ENCODE data around the gene CTSZ.

Gene CTSZ

DNA sequence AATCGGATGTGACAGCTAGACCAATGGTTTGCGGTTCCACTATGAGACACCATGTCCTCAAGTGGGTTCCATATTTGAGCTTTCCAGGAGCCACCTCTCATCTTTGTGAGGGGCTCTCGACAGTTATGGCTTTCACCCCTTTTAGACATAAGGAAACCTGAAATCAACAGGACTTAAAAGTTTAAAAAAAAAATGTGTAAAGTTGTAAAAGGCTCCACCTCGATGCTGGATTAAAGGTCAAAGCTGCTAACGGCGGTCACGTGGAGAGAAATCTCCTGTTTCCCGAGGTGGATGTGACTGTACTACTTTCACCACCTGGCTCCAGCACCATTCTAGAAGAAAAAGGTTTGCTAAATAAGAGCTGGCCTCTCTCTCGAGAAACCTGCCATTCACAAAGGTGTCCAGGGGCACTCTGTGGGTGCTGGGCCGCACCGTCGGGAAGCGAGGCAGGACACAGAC is 24.5 kb upstream of the CTSZ start:
- no peak for DNase-seq (ENCODE audit: low read depth)

DNA sequence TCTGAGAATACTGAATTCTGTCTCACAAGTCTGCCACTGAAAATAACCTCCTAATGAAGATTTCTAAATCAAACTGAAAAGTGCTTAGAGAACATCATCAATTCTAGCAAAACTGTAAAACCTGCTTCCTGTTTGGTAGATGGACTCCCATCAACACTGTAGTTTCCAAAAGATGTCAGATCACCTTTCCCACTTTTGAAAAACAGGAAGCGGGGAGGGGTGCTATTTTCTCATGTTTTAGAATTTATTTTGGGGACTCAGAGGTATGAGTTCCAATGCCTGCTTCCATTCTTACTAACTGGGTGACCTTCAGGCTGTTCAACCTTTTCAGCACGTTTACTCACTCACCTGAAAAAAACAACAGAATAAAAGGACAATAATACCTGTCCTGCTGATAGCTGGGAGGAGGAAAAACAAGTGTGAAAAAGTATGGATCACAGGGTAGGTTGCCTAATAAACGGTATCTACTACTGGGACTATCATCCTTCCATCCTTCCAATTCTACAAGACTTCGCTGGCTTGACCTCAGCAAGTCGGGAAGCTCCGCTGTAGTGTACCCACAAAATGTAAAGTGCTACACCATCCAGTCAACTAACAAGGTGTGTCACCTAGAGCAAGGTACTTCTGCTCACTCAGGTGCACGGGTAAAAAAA is 24.0 kb upstream of the CTSZ start:
- no peak for DNase-seq (ENCODE audit: low read depth)

DNA sequence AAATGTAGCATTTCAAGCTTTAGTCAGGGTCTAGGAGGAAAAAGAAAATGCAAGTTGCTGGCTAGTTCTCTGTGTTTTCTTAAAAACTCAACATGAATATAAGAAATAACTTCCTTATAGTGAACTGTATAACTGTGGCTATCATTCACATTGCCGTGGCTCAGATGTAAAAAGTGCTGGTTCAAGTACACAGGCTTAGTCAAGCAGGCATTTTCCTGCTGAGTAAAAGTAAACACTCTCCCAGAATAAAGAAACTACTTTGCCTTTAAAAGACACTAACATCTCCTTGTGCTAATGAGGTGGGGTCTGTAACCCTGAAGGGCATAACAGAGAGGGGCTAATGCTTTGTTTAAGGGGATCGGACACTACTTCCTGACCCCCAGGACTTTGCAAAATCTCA is 21.8 kb upstream of the CTSZ start:
- no peak for DNase-seq (ENCODE audit: low read depth)

DNA sequence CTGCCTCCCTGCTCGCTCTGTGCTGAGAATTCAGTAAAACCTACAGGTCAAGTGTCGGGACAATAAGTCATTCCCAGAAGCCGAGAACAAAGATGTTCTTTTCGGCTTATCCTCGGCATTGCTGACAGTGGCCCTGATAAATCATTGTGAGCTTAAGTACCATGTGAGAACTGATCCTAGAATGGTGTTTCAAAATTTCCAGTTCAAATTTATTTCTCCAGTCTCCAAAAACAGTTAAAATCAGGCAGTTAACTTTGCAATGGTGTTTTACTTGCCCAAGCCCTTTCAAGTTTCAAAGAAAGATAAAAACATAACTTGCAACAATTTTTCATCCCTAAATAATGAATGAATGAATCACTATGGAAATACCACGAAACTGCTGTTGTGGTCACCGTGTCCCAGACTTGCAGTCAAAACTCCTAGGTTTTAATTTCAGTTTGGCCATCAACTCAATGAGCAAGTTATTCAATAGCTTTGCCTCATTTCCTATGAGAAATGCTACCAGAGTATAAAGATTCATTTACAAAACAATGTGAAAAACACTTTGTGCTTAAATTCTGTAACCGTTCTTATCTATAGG is 20.8 kb upstream of the CTSZ start:
- DNase-seq (ENCODE audit: low read depth), result no peak

DNA sequence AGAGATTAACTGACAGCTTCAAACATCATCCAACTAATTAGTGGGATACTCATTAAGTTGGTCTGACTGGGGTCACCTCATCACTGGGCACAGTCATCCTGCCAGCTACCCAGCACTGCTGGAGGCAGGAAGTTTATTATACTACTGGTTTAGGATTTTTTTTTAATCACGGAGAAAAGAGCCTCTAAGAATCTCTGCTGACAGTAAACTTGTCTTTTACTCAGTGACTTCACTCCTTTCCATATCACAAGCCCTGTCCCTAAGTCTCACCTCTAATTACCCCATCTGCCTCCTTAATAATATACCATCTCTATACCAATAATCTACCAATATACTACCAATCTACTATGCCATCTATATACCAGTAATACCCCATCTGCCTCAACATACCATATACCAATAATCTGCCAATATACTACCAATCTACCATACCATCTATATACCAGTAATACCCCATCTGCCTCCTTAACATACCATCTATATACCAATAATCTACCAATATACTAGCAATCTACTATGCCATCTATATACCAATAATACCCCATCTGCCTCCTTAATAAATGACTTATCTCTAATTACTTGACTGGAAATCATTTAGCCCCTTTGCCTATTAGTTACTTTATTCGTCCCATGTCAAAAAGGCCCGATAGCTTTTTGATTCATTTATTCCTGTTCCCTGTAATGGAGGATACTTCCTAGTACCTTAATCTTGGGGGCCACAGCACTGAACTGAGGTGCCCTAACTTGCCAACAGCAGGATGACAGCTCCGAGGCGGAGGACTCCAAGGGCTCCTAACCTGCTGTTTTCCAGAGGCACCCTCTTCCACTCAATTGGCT is 20.1 kb upstream of the CTSZ start:
- DNase-seq (ENCODE audit: low read depth), result no peak

DNA sequence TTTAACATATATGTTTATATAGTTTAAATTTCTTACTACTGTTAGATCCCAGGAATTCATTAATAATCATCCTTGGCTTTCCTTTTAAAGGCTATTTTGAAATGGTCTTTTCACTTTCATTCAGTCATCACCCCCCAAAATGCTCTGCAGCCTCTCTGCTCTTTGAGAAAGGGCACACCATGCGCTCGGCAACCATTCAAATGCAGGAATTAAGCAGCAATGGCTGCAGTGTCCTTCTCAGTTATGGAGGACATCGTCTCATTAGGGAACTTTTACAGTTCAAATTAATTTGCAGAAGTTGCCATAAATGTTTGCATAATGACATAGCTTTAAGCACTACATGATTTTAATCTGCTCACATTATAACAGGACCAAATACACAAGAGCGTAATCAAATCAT is 18.5 kb upstream of the CTSZ start:
- no peak for DNase-seq (ENCODE audit: low read depth)

DNA sequence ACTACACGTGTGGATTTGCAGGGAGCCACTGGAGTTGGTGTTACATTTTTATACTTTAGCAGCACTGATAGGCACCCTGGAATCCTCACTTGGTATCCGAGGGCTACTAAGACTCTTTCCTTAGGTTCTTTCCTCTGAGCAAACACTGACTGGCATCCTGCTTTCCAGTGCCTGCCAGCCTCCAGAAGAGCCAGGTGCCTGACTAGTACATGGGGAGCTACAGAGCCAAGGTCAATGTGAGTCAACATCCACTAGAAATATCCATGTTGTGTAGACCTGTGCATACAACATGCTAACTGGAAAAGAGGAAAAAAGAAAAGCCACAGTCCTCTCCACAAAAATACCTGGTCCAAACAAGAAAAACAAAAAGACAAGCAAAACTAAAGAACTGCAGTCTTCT is 18.0 kb upstream of the CTSZ start:
- DNase-seq (ENCODE audit: low read depth), result no peak

DNA sequence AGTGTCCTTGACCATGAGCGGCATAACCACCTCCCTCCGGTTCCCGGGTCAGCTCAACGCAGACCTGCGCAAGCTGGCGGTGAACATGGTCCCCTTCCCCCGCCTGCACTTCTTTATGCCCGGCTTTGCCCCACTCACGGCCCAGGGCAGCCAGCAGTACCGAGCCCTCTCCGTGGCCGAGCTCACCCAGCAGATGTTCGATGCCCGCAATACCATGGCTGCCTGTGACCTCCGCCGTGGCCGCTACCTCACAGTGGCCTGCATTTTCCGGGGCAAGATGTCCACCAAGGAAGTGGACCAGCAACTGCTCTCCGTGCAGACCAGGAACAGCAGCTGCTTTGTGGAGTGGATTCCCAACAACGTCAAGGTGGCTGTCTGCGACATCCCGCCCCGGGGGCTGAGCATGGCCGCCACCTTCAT is 17.1 kb upstream of the CTSZ start:
- DNase-seq (ENCODE audit: low read depth), result no peak

DNA sequence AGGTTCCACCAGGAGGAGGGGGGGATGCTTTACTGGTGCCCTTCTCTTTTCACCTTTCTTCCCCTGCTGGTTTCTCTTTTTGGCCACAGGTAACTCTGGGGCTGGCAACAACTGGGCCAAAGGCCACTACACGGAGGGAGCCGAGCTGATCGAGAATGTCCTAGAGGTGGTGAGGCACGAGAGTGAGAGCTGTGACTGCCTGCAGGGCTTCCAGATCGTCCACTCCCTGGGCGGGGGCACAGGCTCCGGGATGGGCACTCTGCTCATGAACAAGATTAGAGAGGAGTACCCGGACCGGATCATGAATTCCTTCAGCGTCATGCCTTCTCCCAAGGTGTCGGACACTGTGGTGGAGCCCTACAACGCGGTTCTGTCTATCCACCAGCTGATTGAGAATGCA is 16.6 kb upstream of the CTSZ start:
- DNase-seq (ENCODE audit: low read depth), result no peak

DNA sequence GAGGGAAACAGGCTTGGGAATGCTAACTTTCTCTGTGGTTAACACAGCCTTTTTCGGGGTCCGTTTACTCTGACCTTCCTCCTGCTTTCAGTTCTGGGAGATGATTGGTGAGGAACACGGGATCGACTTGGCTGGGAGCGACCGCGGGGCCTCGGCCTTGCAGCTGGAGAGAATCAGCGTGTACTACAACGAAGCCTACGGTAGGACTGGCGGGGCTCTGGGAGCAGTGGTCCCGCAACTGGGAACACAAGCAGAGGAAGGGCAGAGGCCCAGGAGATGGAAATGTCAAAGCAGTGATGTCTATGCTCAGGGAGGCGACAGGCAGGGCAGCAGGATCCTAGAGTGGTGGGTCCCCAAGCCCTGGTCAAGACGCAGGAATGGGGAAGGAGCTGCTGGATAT is 15.7 kb upstream of the CTSZ start:
- DNase-seq (ENCODE audit: low read depth), result no peak

DNA sequence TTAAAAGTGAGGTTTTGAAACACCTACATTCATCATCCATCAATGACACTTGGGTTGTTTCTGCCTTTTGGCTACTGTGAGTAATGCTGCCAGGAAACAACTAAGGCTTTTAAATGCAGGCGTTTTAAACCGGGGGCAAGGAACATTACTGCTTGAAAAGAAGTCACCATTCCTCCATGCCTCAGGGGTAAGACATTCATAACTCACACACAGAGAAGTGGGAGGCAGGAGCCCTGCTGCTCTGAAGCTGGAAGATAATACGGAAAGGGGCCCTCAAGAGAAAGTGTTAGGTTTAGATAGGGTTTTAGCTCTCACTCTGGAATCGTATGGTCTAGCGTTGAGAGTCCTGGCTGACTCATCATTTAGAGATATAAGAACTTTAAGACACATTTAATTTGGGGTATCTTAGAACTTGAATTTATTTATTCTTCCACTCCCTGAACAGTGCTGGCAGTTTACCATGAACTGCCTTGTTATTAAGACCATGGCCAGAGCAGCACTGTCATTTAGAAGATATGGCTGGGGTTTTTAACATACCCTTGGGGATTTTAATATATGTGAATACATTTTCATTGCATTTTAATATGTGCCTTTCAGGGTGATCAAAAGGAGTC is 14.0 kb upstream of the CTSZ start:
- no peak for DNase-seq (ENCODE audit: low read depth)

DNA sequence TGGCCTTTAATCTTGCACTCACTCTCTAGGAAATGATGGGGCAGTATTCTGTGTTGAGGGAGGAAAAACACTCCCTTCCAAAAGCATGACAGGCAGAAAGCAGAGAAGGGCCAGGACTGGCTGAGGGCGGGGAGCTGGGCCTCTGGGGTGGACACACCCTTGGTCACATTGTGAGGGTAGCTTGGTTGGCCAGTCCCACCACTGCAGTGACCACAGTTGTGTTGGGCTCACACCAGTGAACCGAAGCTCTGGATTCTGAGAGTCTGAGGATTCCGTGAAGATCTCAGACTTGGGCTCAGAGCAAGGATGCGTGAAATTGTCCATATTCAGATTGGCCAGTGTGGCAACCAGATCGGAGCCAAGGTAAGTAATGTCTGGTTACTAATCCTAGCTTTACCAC is 12.2 kb upstream of the CTSZ start, which contains the start of gene TUBB1:
Gene TUBB1 (plus strand): TSS at position 213 of the 400 bp plus-strand sequence. CDS start 94 bp downstream, at position 307.
- DNase-seq (ENCODE audit: low read depth), result no peak

DNA sequence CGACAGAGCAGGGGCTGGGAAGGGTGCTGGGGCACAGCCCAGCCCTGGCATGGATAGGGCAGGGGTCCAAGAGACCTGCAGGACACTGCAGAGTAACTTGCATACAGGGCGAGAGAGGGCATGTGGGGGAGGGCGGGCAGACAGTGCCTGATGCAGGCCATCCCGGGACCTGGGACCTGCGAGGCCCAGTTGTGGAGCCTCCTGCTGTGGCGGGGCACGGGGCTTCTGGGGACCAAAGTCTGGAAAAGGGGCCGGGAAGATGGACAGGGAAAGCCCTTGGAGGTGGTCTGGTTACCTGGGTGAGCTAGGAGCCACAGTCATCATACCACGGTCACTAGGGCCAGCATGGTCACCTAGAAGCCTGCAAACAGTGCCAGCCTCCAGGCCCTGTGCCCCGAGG is 11.8 kb upstream of the CTSZ start:
- no peak for DNase-seq (ENCODE audit: low read depth)

DNA sequence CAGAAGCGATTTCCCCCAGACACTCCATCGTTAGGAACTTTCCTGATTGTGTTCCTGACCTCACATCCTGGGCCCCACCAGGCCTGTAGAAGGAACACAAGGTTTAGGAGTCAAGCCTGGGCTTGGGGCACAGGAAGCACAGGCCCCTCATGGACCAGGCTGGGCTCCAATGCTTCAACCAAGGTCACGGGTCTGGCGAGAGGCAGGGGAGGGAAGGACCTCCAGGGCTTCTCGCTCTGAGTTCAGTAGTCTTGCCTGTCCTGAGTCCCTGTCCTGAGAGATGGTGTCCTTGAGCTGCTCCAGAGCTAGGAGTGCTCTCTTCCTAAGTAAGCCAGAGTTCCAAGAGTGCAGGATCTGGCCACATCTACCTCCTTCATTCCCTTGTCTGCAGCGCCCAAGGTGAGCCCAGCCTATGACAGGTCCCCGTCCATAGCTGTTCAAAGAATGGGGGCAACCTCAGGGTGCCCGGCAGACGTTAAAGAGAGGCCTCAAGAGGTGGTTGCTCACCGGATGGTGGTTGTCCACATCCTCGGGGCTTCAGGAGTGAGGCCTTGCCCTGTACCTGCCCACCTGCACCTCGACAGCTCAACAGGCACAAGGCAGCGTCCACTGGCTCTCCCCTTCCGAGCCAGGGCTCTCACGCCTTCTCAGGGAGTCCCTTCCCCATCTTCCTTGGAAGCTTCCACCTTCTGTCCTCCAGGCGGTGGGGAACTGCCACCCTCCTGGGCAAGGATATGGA is 10.6 kb upstream of the CTSZ start:
- no peak for DNase-seq (ENCODE audit: low read depth)

DNA sequence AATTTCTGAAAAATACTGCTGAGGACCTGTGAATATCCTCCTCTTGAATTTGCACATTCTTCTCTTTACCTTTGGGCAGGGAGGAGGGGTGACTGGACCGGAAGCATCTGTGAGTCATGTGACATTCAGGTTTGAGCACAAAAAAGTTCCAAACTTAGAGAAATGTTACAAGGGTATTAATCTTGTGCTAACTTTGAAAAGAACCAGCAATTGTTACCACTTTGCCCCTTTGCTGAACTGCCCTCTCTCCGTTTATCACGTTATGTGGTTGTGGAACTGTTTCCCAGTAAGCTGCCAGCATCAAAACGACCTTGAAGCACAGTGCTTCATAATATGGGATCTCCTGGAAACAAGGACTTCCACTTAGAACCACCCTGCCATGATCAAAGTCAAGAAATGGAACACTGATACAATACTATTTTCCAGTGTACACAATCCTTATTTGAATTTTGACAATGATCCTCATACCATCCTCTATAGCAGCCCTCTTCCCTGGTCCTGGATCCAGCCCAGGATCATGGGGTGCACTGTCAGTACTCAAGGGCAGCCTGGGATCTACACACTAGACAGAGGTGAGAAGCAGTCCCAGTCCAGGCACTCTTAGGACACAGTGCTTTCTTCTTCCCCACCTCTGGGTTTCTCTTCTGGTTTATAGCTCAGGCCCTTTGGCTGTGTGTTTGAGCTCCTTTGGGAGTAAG is 9.9 kb upstream of the CTSZ start:
- no peak for DNase-seq (ENCODE audit: low read depth)

DNA sequence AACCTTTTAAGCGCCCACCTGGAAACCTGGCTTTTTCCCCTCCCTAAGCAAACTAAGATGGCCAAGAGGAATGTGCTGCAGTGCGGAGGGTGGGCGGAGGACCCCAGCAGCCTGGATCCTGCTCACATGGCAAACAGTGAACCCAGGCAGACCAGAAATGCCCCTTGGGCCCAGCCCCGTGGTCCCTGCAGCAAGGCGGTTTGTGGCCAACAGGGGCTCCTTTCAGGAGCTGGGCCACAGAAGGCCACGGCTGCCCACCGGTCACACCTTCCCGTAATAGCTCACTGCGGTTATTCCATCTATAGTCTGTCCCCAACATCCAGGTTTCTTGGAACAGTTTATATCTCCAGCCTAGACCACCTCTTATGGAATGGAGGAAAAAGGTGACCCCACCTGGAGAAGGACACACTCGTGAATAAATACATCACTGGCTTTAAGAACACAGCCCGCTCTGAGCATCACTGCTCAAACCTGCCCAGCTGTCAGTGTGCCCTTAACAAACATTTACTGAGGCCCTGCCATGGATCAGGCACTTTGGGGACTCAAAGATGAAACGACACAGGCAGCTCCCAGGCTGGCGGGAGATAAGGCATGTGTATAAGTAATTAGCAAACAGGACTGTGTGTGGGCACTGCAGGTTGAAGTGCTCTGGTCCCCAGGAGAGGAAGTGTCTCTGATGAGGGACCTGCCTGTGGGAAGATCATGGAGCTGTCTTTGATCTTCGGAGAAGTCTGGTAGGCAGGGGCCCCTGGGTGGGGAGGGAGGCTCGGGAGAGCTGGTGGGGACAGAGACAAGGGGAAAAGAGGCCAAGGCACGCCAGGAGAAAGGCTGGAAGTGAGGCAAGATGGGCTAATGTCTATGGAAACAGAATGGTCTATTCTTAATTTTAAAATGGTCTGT is 9.0 kb upstream of the CTSZ start:
- DNase-seq (ENCODE audit: low read depth), result no peak

DNA sequence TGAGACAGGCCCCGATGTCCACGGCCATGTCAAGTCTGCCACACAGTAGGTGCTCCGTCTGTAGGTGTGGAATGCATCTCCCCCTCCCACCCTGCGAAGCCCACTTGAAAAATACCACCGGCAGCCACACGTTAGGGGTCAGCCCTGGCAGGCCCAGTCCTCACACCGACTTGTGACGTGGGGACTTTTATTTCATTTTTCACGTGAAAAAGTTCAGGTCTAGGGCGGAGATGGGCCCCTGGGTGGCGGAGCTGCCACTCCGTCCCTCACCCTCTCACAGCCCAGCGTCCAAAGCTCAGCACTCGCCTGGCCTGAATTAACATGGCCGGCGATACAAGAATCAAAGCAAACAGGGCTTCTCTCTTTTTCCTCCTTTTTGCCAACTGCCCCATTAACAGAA is 8.4 kb upstream of the CTSZ start:
- DNase-seq (ENCODE audit: low read depth), result no peak

DNA sequence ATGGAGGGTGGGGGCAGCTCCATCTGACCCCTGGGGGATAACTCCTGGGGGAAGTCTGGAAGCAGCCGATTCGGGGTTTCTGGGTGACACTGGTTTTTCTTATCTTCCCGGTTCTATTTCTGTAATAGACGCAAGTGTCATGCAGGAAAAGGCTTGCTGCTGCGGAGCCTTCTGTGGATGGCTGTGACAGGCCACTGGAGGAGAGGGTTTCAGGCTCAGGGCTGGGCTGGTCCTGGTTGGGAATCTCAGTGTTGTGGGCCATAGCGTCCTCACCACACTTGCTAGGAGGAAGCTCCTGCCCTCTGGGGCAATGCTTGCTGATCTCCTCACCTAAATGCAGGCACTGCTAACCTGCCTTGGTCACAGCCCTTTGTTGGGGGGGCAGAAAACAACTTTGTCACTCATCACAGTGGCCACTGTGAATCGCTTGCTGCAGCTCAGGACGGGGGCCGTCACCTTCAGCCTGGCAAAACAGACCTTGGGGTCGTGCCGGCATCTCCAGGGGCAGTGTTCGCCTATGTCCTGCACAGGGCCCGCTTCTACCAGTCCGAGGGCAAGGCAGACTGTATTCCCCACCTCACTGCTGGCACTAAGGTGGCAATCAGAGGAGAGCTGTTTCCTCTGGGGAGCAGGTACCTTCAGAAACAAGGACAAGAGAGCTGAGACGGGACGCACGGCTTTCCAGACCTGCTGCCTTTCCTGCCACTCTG is 7.8 kb upstream of the CTSZ start:
- DNase-seq (ENCODE audit: low read depth), result no peak

DNA sequence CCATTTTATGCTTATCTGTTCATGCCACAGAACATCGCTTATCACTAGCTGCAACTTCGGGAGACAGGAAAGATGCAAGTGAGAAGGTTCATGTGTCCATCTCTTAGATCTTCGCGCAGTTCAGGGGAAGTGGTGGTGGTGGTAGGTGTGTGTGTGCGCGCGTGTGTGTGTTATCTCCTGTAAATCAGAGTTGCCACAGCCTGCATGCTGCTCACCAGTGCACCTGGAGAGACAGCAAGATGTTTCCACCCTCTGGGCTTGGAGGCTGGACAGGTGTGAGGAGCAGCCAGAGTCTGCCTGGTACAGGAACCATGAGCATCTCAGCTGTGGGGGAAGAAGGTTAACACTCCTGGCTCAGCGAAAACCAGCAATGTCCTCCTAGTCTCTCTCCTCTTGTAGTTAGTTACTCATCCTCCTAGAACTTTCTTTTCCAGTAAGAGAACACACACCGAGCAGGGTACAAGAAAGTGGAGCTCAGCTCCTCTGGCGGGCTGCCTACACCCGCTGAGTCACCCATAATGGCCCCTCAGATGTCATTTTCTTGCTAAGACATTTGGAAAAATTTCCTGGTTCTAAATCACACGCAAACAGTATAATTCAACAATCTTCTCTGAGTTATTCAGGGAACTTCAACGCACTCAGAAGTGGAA is 7.0 kb upstream of the CTSZ start:
- no peak for DNase-seq (ENCODE audit: low read depth)
